GM12892 (cell line): ENCODE measurements around the gene RFT1.
A peak's percentile ranks its signal among the peaks of the same experiment; 100 is the strongest.

ENCODE experiments used
- DNase-seq: peaks from one replicate; pipeline ENCODE4 v3.0.0; 2011; ENCODE audit not compliant: insufficient read length
- FAIRE-seq: peaks from 2 replicates; lab custom pipeline; 2011; peaks lifted over from hg19 to GRCh38; lab: Jason Lieb, UNC
- POLR2A ChIP-seq: IDR thresholded peaks from 2 replicates; pipeline ENCODE4 v1.6.1; 2011; ENCODE audit warnings: low read depth, low read length, control low read depth
- POLR2AphosphoS5 ChIP-seq: IDR thresholded peaks from 2 replicates; pipeline ENCODE4 v1.6.1; 2011; ENCODE audit warnings: low read depth, low read length, control low read depth
- TAF1 ChIP-seq: IDR thresholded peaks from 2 replicates; pipeline ENCODE4 v1.6.1; 2011; ENCODE audit warnings: low read depth, mild to moderate bottlenecking, control low read depth, low read length, borderline replicate concordance

The RFT1 gene

GRCh38 chr3:53078656-53079055 is 51.6 kb downstream of the RFT1 start:
- FAIRE-seq (no peak), DNase-seq (no peak)
- TF ChIP-seq POLR2A (no peak), POLR2AphosphoS5 (no peak), TAF1 (no peak)

GRCh38 chr3:53077476-53078220 is 52.6 kb downstream of the RFT1 start:
- FAIRE-seq: no peak
- no peak for DNase-seq
- TF ChIP-seq TAF1 (no peak), POLR2AphosphoS5 (no peak), POLR2A (no peak)

GRCh38 chr3:53075743-53076140 is 54.5 kb downstream of the RFT1 start:
- no peak for DNase-seq
- TF ChIP-seq POLR2AphosphoS5 (no peak), POLR2A (no peak), TAF1 (no peak)
- FAIRE-seq: no peak

- FAIRE-seq (no peak), DNase-seq (no peak)
- no peak for TF ChIP-seq POLR2AphosphoS5
- TF ChIP-seq POLR2A: no peak
- no peak for TF ChIP-seq TAF1
Observed at GRCh38 chr3:53074761-53075742, 55.2 kb downstream of the RFT1 start.

- no peak for FAIRE-seq
- TF ChIP-seq TAF1 (no peak), POLR2AphosphoS5 (no peak), POLR2A (no peak)
- DNase-seq: no peak
Observed at GRCh38 chr3:53074366-53074696, 55.9 kb downstream of the RFT1 start.

- FAIRE-seq (peak; percentile 14), DNase-seq (no peak)
- TF ChIP-seq TAF1 (no peak), POLR2A (no peak), POLR2AphosphoS5 (no peak)
Observed at GRCh38 chr3:53073553-53074365, 56.5 kb downstream of the RFT1 start.

- peak; percentile 97 for FAIRE-seq
- DNase-seq: peak; percentile 77
- TF ChIP-seq POLR2AphosphoS5 (0 out of 2 replicates have a peak, but pooled peaks have one; percentile 51), TAF1 (0 out of 2 replicates have a peak, but pooled peaks have one; percentile 44), POLR2A (peak; percentile 63; the same call in 1 of the 2 replicates)
Observed at GRCh38 chr3:53072653-53073552, 57.3 kb downstream of the RFT1 start.

GRCh38 chr3:53071882-53072431 is 58.3 kb downstream of the RFT1 start:
- FAIRE-seq: no peak
- TF ChIP-seq TAF1: no peak
- no peak for TF ChIP-seq POLR2A
- TF ChIP-seq POLR2AphosphoS5: no peak
- DNase-seq: no peak

- DNase-seq (no peak), FAIRE-seq (no peak)
- TF ChIP-seq POLR2AphosphoS5 (no peak), TAF1 (no peak), POLR2A (no peak)
Observed at GRCh38 chr3:53069422-53070068, 60.7 kb downstream of the RFT1 start.
